WTC11 (cell line): Measurements from ENCODE around the gene PSMD11. TPM values are rescaled to one million over a fixed set of nuclear protein-coding genes. Genes with fewer than 3 reads are reported as not detected.
"Not testable (repeated sequence)": the region's sequence is repeated elsewhere in the genome, so short reads cannot be mapped to it uniquely, and the experiment has no call there.

Experiments
- ATAC-seq: fragments of 200-7000 bp; cut with Tn5 transposase; 2 replicates; pipeline ENCODE4 v1.10.0; 2021; ENCODE audit warnings: mild to moderate bottlenecking, moderate library complexity
- CTCF ChIA-PET: fragments of 300-600 bp; sonication (Branson Sonifier 250); formaldehyde crosslinking; loops from one replicate; lab custom pipeline; 2021; ENCODE audit warnings: antibody characterized with exemption; lab: Charles Lee
- POLR2A ChIA-PET: fragments of 350-600 bp; sonication (Branson Sonifier 250); formaldehyde crosslinking; loops from one replicate; lab custom pipeline; 2021; ENCODE audit warnings: antibody characterized with exemption; lab: Charles Lee
- DNase-seq: peaks from one replicate; pipeline ENCODE4 v3.0.0; 2021; ENCODE audit warnings: low spot score
- H3K27ac Mint-ChIP-seq: 2 replicates; pipeline ENCODE4 v1.8.0; 2021; ENCODE audit warnings: mixed read lengths
- H3K27me3 Mint-ChIP-seq: 2 replicates; pipeline ENCODE4 v1.8.0; 2021; ENCODE audit warnings: low read depth, mild to moderate bottlenecking, moderate library complexity, mixed read lengths
- H3K36me3 Mint-ChIP-seq: 2 replicates; pipeline ENCODE4 v1.8.0; 2021; ENCODE audit warnings: mixed read lengths
- H3K4me1 Mint-ChIP-seq: 2 replicates; pipeline ENCODE4 v1.8.0; 2022; ENCODE audit warnings: mixed read lengths
- H3K4me3 Mint-ChIP-seq: 2 replicates; pipeline ENCODE4 v1.8.0; 2021; ENCODE audit warnings: mild to moderate bottlenecking, moderate library complexity, mixed read lengths
- H3K9me3 Mint-ChIP-seq: 2 replicates; pipeline ENCODE4 v1.8.0; 2021; ENCODE audit warnings: mixed read lengths
- AFF4 ChIP-seq: sonication (generic); formaldehyde crosslinking; IDR thresholded peaks from 2 replicates; pipeline ENCODE4 v1.8.1; 2023; ENCODE audit warnings: mild to moderate bottlenecking, missing genetic modification reagents, borderline replicate concordance
- ATF2 ChIP-seq: sonication (generic); formaldehyde crosslinking; IDR thresholded peaks from 2 replicates; pipeline ENCODE4 v1.8.1; 2022; ENCODE audit warnings: low read depth, missing genetic modification reagents, borderline replicate concordance
- CDX4 ChIP-seq: fragments of 250-450 bp; sonication (Bioruptor Pico); IDR thresholded peaks from 2 replicates; pipeline ENCODE4 v1.9.0; 2021; ENCODE audit warnings: moderate library complexity, mild to moderate bottlenecking, inconsistent platforms, borderline replicate concordance
- ELF4 ChIP-seq: sonication (generic); formaldehyde crosslinking; IDR thresholded peaks from 2 replicates; pipeline ENCODE4 v1.8.1; 2022; ENCODE audit warnings: low read depth, mild to moderate bottlenecking, moderate library complexity, missing genetic modification reagents
- EMX1 ChIP-seq: fragments of 250-450 bp; sonication (Bioruptor Pico); IDR thresholded peaks from 2 replicates; pipeline ENCODE4 v1.8.0; 2021; ENCODE audit warnings: mild to moderate bottlenecking
- HMGA2 ChIP-seq: fragments of 250-450 bp; sonication (Bioruptor Pico); IDR thresholded peaks from 2 replicates; pipeline ENCODE4 v1.4.0; 2021; ENCODE audit warnings: mild to moderate bottlenecking, moderate library complexity
- IRF1 ChIP-seq: sonication (generic); formaldehyde crosslinking; IDR thresholded peaks from 2 replicates; pipeline ENCODE4 v1.8.0; 2023; ENCODE audit warnings: missing genetic modification reagents
- IRF2 ChIP-seq: sonication (generic); formaldehyde crosslinking; IDR thresholded peaks from 2 replicates; pipeline ENCODE4 v1.8.0; 2022; ENCODE audit warnings: low read depth, missing genetic modification reagents, borderline replicate concordance
- JUN ChIP-seq: sonication (generic); formaldehyde crosslinking; IDR thresholded peaks from 2 replicates; pipeline ENCODE4 v1.8.0; 2023; ENCODE audit warnings: mild to moderate bottlenecking, missing genetic modification reagents
- MAX ChIP-seq: sonication (generic); formaldehyde crosslinking; IDR thresholded peaks from 2 replicates; pipeline ENCODE4 v1.8.0; 2022; ENCODE audit warnings: mild to moderate bottlenecking, missing genetic modification reagents
- NFYB ChIP-seq: sonication (generic); formaldehyde crosslinking; conservative IDR thresholded peaks from 2 replicates; pipeline ENCODE4 v1.8.0; 2022; ENCODE audit warnings: low read depth, missing genetic modification reagents
- PRRX2 ChIP-seq: fragments of 250-450 bp; sonication (Bioruptor Pico); IDR thresholded peaks from 2 replicates; pipeline ENCODE4 v1.8.0; 2021; ENCODE audit warnings: mild to moderate bottlenecking
- RELA ChIP-seq: sonication (generic); formaldehyde crosslinking; IDR thresholded peaks from 2 replicates; pipeline ENCODE4 v1.8.1; 2022; ENCODE audit warnings: missing genetic modification reagents, mild to moderate bottlenecking, borderline replicate concordance
- SMAD4 ChIP-seq: sonication (generic); formaldehyde crosslinking; IDR thresholded peaks from 2 replicates; pipeline ENCODE4 v1.8.0; 2022; ENCODE audit warnings: mild to moderate bottlenecking, missing genetic modification reagents
- ZBTB21 ChIP-seq: sonication (generic); formaldehyde crosslinking; IDR thresholded peaks from 2 replicates; pipeline ENCODE4 v1.8.1; 2023; ENCODE audit warnings: mild to moderate bottlenecking, missing genetic modification reagents, borderline replicate concordance
- ZNF281 ChIP-seq: sonication (generic); formaldehyde crosslinking; IDR thresholded peaks from 2 replicates; pipeline ENCODE4 v1.8.0; 2023; ENCODE audit warnings: mild to moderate bottlenecking, missing genetic modification reagents
- ZNF671 ChIP-seq: fragments of 250-450 bp; sonication (Bioruptor Pico); IDR thresholded peaks from 2 replicates; pipeline ENCODE4 v1.8.0; 2021; ENCODE audit warnings: mild to moderate bottlenecking
- total RNA-seq: library from RNA; stranded (reverse); gene quantifications from 3 replicates; pipeline ENCODE4 v1.2.3, GENCODE V29; 2021

PSMD11 gene
- total RNA-seq, 1 experiment from 2014 or later, result 155 TPM

GRCh38 chr17:32523017-32523680 is 78.8 kb downstream of the PSMD11 start (continued):
- TF ChIP-seq AFF4, result no peak
- no peak for TF ChIP-seq IRF1 (CRISPR knock-in tag)
- TF ChIP-seq SMAD4 (CRISPR knock-in tag), result no peak
- no peak for TF ChIP-seq ZBTB21 (CRISPR knock-in tag)
- TF ChIP-seq EMX1 (CRISPR knock-in tag), result no peak
- no peak for TF ChIP-seq ZNF671 (CRISPR knock-in tag)
- TF ChIP-seq ZNF281 (CRISPR knock-in tag), result no peak
- no peak for TF ChIP-seq CDX4 (CRISPR knock-in tag)

- DNase-seq (no peak), ATAC-seq (no peak)
- TF ChIP-seq ELF4 (CRISPR knock-in tag) (no peak), EMX1 (CRISPR knock-in tag) (no peak), JUN (CRISPR knock-in tag) (no peak), RELA (CRISPR knock-in tag) (no peak), HMGA2 (CRISPR knock-in tag) (no peak), IRF2 (no peak), NFYB (CRISPR knock-in tag) (no peak), ATF2 (CRISPR knock-in tag) (no peak), PRRX2 (CRISPR knock-in tag) (no peak), MAX (no peak)
- Mint-ChIP-seq H3K9me3 (no peaks in the 10 kb centered on the region), H3K36me3 (no peaks in the 10 kb centered on the region), H3K27ac (no peak overlapping the region), H3K27me3 (peaks cover 4% of the 10 kb centered on the region; the same call in 1 of the 2 replicates), H3K4me3 (no peak overlapping the region), H3K4me1 (peaks cover 40% of the 10 kb centered on the region)
- ChIA-PET POLR2A (no interaction called here), CTCF (interaction anchor here (0.6 to 1.8 kb wide), 3 partner anchors 40 to 386 kb away, joined by 3 read pairs; no protein-coding TSS in a partner anchor)
These were observed 79.7 kb downstream of the PSMD11 start for GRCh38 chr17:32523827-32524552.

GRCh38 chr17:32524553-32524880 is 80.2 kb downstream of the PSMD11 start:
- H3K27me3 Mint-ChIP-seq, H3K4me3 Mint-ChIP-seq, POLR2A ChIA-PET, H3K36me3 Mint-ChIP-seq, ATAC-seq, H3K9me3 Mint-ChIP-seq, DNase-seq, H3K27ac Mint-ChIP-seq: not testable (repeated sequence)
- H3K4me1 Mint-ChIP-seq, result peaks cover 39% of the 10 kb centered on the region
- CTCF ChIA-PET, result interaction anchor here (1.1 to 1.8 kb wide), 2 partner anchors 40 to 135 kb away, joined by 3 read pairs; no protein-coding TSS in a partner anchor
